Cardiac muscle cell (in vitro differentiated cells and primary cell): ENCODE measurements around the gene PRMT5. TPM values are rescaled to one million over a fixed set of nuclear protein-coding genes. Genes with fewer than 3 reads are reported as not detected.
"Not testable (repeated sequence)": the region's sequence is repeated elsewhere in the genome, so short reads cannot be mapped to it uniquely, and the experiment has no call there.

Experiments
- DNase-seq, 2 donors: peaks; one replicate each; pipeline versions ENCODE4 v3.0.0 to v3.0.0-alpha.2; 2010 to 2017; ENCODE audit warnings: low read depth in 1 of 2, low spot score in 1 of 2
- H3K27ac ChIP-seq: fragments of 200-600 bp; sonication (generic); 2 replicates; pipeline ENCODE4 v1.5.1; 2016
- H3K27me3 ChIP-seq: fragments of 200-600 bp; sonication (generic); 2 replicates; pipeline ENCODE4 v1.6.0; 2016; ENCODE audit warnings: control low read depth
- H3K36me3 ChIP-seq: fragments of 200-600 bp; sonication (generic); 2 replicates; pipeline ENCODE4 v1.5.1; 2016; ENCODE audit warnings: control low read depth
- H3K4me1 ChIP-seq: fragments of 200-600 bp; sonication (generic); 2 replicates; pipeline ENCODE4 v1.8.1; 2017; ENCODE audit warnings: low read depth, mild to moderate bottlenecking, mixed run types
- H3K4me3 ChIP-seq: fragments of 200-600 bp; sonication (generic); 2 replicates; pipeline ENCODE4 v1.5.1; 2016; ENCODE audit warnings: mild to moderate bottlenecking
- H3K9me3 ChIP-seq: fragments of 200-600 bp; sonication (generic); 2 replicates; pipeline ENCODE4 v1.5.1; 2017; ENCODE audit warnings: low read depth, mild to moderate bottlenecking, control low read depth
- polyA plus RNA-seq: library from polyadenylated mRNA; unstranded; fragments of >200 nt; fragmentation: Nextera tagmentation; extraction: Ambion mirVana; gene quantifications from 2 replicates; pipeline ENCODE4 v1.2.1, GENCODE V29; 2016
- total RNA-seq: library from RNA; depleted of rRNA; stranded (reverse); fragments of >200 nt; gene quantifications from 2 replicates; pipeline ENCODE4 v1.2.3, GENCODE V29; 2016
- TF ChIP-seq, protein P1 (sequence below): IDR thresholded peaks from 2 replicates; pipeline ENCODE4 v1.5.1; 2012; ENCODE audit warnings: low read depth, mild to moderate bottlenecking, low read length

PRMT5 gene
- total and polyA plus RNA-seq, 2 experiments from 2014 or later = 62.7 to 131 TPM

GRCh38 chr14:22962061-22962676 is 33.0 kb upstream of the PRMT5 start:
- no peak for DNase-seq
- Histone ChIP-seq H3K4me3 (no peak overlapping the region), H3K4me1 (no peaks in the 10 kb centered on the region), H3K27ac (no peak overlapping the region), H3K9me3 (no peaks in the 10 kb centered on the region), H3K36me3 (no peaks in the 10 kb centered on the region), H3K27me3 (no peaks in the 10 kb centered on the region)
- TF ChIP-seq, protein P1, sequence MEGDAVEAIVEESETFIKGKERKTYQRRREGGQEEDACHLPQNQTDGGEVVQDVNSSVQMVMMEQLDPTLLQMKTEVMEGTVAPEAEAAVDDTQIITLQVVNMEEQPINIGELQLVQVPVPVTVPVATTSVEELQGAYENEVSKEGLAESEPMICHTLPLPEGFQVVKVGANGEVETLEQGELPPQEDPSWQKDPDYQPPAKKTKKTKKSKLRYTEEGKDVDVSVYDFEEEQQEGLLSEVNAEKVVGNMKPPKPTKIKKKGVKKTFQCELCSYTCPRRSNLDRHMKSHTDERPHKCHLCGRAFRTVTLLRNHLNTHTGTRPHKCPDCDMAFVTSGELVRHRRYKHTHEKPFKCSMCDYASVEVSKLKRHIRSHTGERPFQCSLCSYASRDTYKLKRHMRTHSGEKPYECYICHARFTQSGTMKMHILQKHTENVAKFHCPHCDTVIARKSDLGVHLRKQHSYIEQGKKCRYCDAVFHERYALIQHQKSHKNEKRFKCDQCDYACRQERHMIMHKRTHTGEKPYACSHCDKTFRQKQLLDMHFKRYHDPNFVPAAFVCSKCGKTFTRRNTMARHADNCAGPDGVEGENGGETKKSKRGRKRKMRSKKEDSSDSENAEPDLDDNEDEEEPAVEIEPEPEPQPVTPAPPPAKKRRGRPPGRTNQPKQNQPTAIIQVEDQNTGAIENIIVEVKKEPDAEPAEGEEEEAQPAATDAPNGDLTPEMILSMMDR = no peak

- H3K36me3 ChIP-seq = peaks cover 4% of the 10 kb centered on the region
- peaks cover 5% of the 10 kb centered on the region for H3K4me1 ChIP-seq
- TF ChIP-seq, protein P1 = no peak
- H3K4me3 ChIP-seq = peak overlapping the region; percentile 53
- peak overlapping the region; percentile 91 for H3K27ac ChIP-seq
- DNase-seq = no peak
- no peaks in the 10 kb centered on the region for H3K27me3 ChIP-seq
- H3K9me3 ChIP-seq = no peaks in the 10 kb centered on the region
Measured at GRCh38 chr14:22955702-22956569, 26.8 kb upstream of the PRMT5 start.

DNA sequence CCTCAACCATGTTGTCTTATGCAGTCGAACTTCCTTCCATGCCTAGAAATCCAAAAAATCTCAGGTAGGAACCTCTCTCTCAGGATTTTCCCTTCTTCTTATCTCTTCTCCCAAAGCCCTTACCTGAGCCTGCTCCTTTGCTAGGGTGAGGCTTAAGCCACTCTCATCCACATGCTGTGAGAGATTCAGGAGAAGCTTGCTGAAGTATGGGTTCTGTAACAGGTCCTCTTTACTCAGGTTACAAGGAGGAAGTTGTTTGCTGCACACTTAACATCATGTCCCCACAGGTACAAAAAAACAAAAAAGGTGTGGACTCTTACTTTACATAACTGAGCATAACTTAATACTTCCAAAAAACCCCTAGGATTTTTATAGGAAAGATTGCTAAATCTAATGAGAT is 23.2 kb upstream of the PRMT5 start:
- H3K9me3 ChIP-seq = no peaks in the 10 kb centered on the region
- DNase-seq = no peak
- TF ChIP-seq, protein P1 = no peak
- H3K27me3 ChIP-seq = no peaks in the 10 kb centered on the region
- H3K4me1 ChIP-seq = peaks cover 5% of the 10 kb centered on the region
- H3K27ac ChIP-seq = no peak overlapping the region
- no peak overlapping the region for H3K4me3 ChIP-seq
- peaks cover 7% of the 10 kb centered on the region for H3K36me3 ChIP-seq

- not testable (repeated sequence) for H3K9me3 ChIP-seq, DNase-seq, H3K27ac ChIP-seq, H3K4me3 ChIP-seq, H3K4me1 ChIP-seq, H3K27me3 ChIP-seq
- H3K36me3 ChIP-seq = peaks cover 10% of the 10 kb centered on the region
Measured at GRCh38 chr14:22951795-22952194, 22.6 kb upstream of the PRMT5 start.

- DNase-seq = no peak
- Histone ChIP-seq H3K9me3 (no peaks in the 10 kb centered on the region), H3K36me3 (peaks cover 6% of the 10 kb centered on the region), H3K27me3 (no peaks in the 10 kb centered on the region), H3K4me3 (no peak overlapping the region), H3K4me1 (no peaks in the 10 kb centered on the region), H3K27ac (no peak overlapping the region)
- TF ChIP-seq, protein P1 = no peak
Measured at GRCh38 chr14:22945642-22946041, 16.5 kb upstream of the PRMT5 start.

DNA sequence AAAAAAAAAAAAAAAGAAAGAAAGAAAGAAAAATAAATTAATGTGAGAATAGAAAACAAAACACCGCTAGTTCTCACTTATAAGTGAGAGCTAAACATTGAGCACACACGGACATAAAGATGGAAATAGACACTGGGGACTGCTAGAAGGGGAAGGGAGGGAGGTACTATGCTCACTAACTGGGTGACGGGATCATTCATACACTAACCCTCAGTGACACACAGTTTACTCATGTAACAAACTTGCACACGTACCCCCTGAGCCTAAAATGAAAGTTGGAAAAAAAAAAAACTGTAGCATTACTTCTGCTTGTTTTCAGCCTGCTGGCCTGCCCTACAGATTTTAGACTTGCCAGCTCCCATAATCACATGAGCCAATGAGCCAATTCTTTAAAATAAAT is 10.5 kb upstream of the PRMT5 start:
- Histone ChIP-seq H3K9me3 (no peaks in the 10 kb centered on the region), H3K27ac (no peak overlapping the region), H3K4me1 (no peaks in the 10 kb centered on the region), H3K36me3 (no peaks in the 10 kb centered on the region), H3K27me3 (no peaks in the 10 kb centered on the region), H3K4me3 (no peak overlapping the region)
- TF ChIP-seq, protein P1 = no peak
- no peak for DNase-seq
